GM12878 (cell line): ENCODE results near the gene PTGR3. TPM values are rescaled to one million over a fixed set of nuclear protein-coding genes. Genes with fewer than 3 reads are reported as not detected.

Experiments
- ATAC-seq: fragments of 200-7000 bp; cut with Tn5 transposase; 3 replicates; pipeline ENCODE4 v1.9.1; 2020; ENCODE audit warnings: mild to moderate bottlenecking, moderate library complexity
- BruUV-seq: library from RNA; stranded (reverse); fragments of 400-500 nt; replicated peaks from 2 replicates; lab custom pipeline; 2021; lab: Mats Ljungman, UMichigan
- CTCF ChIA-PET: fragments of 300-600 bp; sonication (Branson Sonifier 250); formaldehyde crosslinking; extraction: SDS; loops from one replicate; lab custom pipeline; 2021; ENCODE audit warnings: inconsistent platforms; lab: Yijun Ruan, JAX
- POLR2A ChIA-PET: fragments of 350-600 bp; formaldehyde crosslinking; extraction: SDS; loops from one replicate; lab custom pipeline; 2021; ENCODE audit warnings: inconsistent platforms; lab: Charles Lee
- RAD21 ChIA-PET: fragments of 300-600 bp; sonication (Branson Sonifier 250); formaldehyde crosslinking; loops from one replicate; lab custom pipeline; 2023; ENCODE audit warnings: antibody characterized with exemption; ENCODE audit not compliant: unreplicated experiment; lab: Charles Lee
- SMC1A ChIA-PET: fragments of 300-600 bp; sonication (Branson Sonifier 250); formaldehyde crosslinking; loops from one replicate; lab custom pipeline; 2023; ENCODE audit not compliant: unreplicated experiment, uncharacterized antibody; lab: Charles Lee
- DNase-seq: peaks from one replicate; pipeline ENCODE4 v3.0.0-alpha.2; 2011; ENCODE audit warnings: low read depth, low spot score
- FAIRE-seq: peaks from 3 replicates; lab custom pipeline; 2011; peaks lifted over from hg19 to GRCh38; lab: Jason Lieb, UNC
- H2AFZ ChIP-seq: 2 replicates; pipeline ENCODE4 v1.6.0; 2011; ENCODE audit warnings: low read depth, low read length, control low read depth; ENCODE audit not compliant: control insufficient read depth
- H3K27ac ChIP-seq: 2 replicates; pipeline ENCODE4 v1.5.1; 2011; ENCODE audit warnings: control low read depth; ENCODE audit not compliant: control insufficient read depth, insufficient read depth
- H3K27me3 ChIP-seq, 2 experiments: replicated peaks in 1 of 2; 2 replicates each; pipeline versions ENCODE4 v1.6.0 to v1.6.1; 2011; ENCODE audit warnings: low read length in 1 of 2; ENCODE audit not compliant: control insufficient read depth in 2 of 2, insufficient read depth in 2 of 2
- H3K36me3 ChIP-seq, 2 experiments: 2 replicates each; pipeline ENCODE4 v1.5.1; 2011; ENCODE audit warnings: low read length in 1 of 2; ENCODE audit not compliant: control insufficient read depth in 2 of 2, insufficient read depth in 2 of 2
- H3K4me1 ChIP-seq: 2 replicates; pipeline ENCODE4 v1.6.1; 2011; ENCODE audit warnings: mild to moderate bottlenecking, low read length, moderate library complexity, mixed read lengths; ENCODE audit not compliant: control insufficient read depth, insufficient read depth
- H3K4me2 ChIP-seq: 2 replicates; pipeline ENCODE4 v1.6.0; 2011; ENCODE audit warnings: control low read depth; ENCODE audit not compliant: control insufficient read depth, insufficient read depth
- H3K4me3 ChIP-seq: fragments of 200-600 bp; sonication (generic); 2 replicates; pipeline ENCODE4 v1.5.1; 2016
- H3K79me2 ChIP-seq: 2 replicates; pipeline ENCODE4 v1.6.0; 2011; ENCODE audit warnings: low read length; ENCODE audit not compliant: control insufficient read depth, insufficient read depth
- H3K9ac ChIP-seq: 2 replicates; pipeline ENCODE4 v1.8.0; 2011; ENCODE audit warnings: low read length, control low read depth, mixed read lengths; ENCODE audit not compliant: control insufficient read depth, insufficient read depth
- H3K9me3 ChIP-seq: replicated peaks from 3 replicates; pipeline ENCODE4 v1.5.1; 2011; ENCODE audit warnings: mild to moderate bottlenecking, low read length; ENCODE audit not compliant: control insufficient read depth, insufficient read depth
- H4K20me1 ChIP-seq: 2 replicates; pipeline ENCODE4 v1.6.0; 2011; ENCODE audit not compliant: control insufficient read depth, insufficient read depth
- BHLHE40 ChIP-seq, 2 experiments: fragments of 450-650 bp in 1 of 2; IDR thresholded peaks; 2 replicates each; pipeline ENCODE4 v1.6.1; 2011 to 2017; ENCODE audit warnings: low read depth in 2 of 2, borderline replicate concordance in 1 of 2, improper control_type of control experiment in 1 of 2, low read length in 1 of 2, mild to moderate bottlenecking in 1 of 2
- CBX5 ChIP-seq: sonication (generic); IDR thresholded peaks from 2 replicates; pipeline ENCODE4 v1.6.1; 2016; ENCODE audit warnings: low read depth, moderate library complexity, mild to moderate bottlenecking, inconsistent platforms
- CEBPZ ChIP-seq: fragments of 150-350 bp; IDR thresholded peaks from 2 replicates; pipeline ENCODE4 v1.6.1; 2016; ENCODE audit warnings: low read depth, low read length
- IKZF2 ChIP-seq, 2 experiments: fragments of 450-650 bp; IDR thresholded peaks; 2 replicates each; pipeline ENCODE4 v1.6.1; 2017; ENCODE audit warnings: mild to moderate bottlenecking in 2 of 2, moderate library complexity in 2 of 2
- KDM1A ChIP-seq: fragments of 200-600 bp; sonication (generic); IDR thresholded peaks from 2 replicates; pipeline ENCODE4 v1.6.1; 2016; ENCODE audit warnings: borderline replicate concordance
- MTA2 ChIP-seq: fragments of 450-650 bp; IDR thresholded peaks from 2 replicates; pipeline ENCODE4 v1.6.1; 2016; ENCODE audit warnings: low read depth, mild to moderate bottlenecking, moderate library complexity
- NR2C1 ChIP-seq: fragments of 450-650 bp; IDR thresholded peaks from 2 replicates; pipeline ENCODE4 v1.6.1; 2017; ENCODE audit warnings: antibody characterized with exemption, mild to moderate bottlenecking, moderate library complexity
- PAX5 ChIP-seq: IDR thresholded peaks from 2 replicates; pipeline ENCODE4 v1.6.1; 2011; ENCODE audit warnings: low read depth, low read length, borderline replicate concordance
- RAD21 ChIP-seq: IDR thresholded peaks from 2 replicates; pipeline ENCODE4 v1.6.1; 2011; ENCODE audit warnings: mild to moderate bottlenecking, low read depth, low read length, moderate library complexity; ENCODE audit not compliant: insufficient read depth
- RELB ChIP-seq: fragments of 450-650 bp; IDR thresholded peaks from 2 replicates; pipeline ENCODE4 v1.6.1; 2017; ENCODE audit warnings: low read depth, mild to moderate bottlenecking, moderate library complexity
- RUNX3 ChIP-seq: IDR thresholded peaks from 2 replicates; pipeline ENCODE4 v1.6.1; 2012; ENCODE audit warnings: low read length, inconsistent platforms
- SMC3 ChIP-seq: IDR thresholded peaks from 2 replicates; pipeline ENCODE4 v1.6.1; 2011; ENCODE audit warnings: low read length, improper control_type of control experiment, borderline replicate concordance
- SP1 ChIP-seq: IDR thresholded peaks from one replicate; pipeline ENCODE4 v1.6.1; 2011; ENCODE audit warnings: low read depth, low read length
- SUPT20H ChIP-seq: IDR thresholded peaks from 2 replicates; pipeline ENCODE4 v1.6.1; 2011; ENCODE audit warnings: low read depth, mild to moderate bottlenecking, low read length, moderate library complexity, borderline replicate concordance; ENCODE audit not compliant: control insufficient read depth
- YY1 ChIP-seq: IDR thresholded peaks from 2 replicates; pipeline ENCODE4 v1.6.1; 2011; ENCODE audit warnings: low read depth, mild to moderate bottlenecking, low read length
- ZBED1 ChIP-seq: IDR thresholded peaks from 2 replicates; pipeline ENCODE4 v1.6.1; 2016; ENCODE audit warnings: borderline replicate concordance
- WGBS: methylation state at CpG from one replicate; pipeline ENCODE4 v1.1.6; 2016; ENCODE audit warnings: low lambda C conversion rate; ENCODE audit not compliant: insufficient replicate concordance, insufficient coverage; ENCODE audit errors: missing lambda C conversion rate; 5-methylcytosine and 5-hydroxymethylcytosine counted together
- in situ Hi-C: fragments of 300-500 bp; cut with MboI; formaldehyde crosslinking; loops from 9 replicates; pipeline ENCODE4 v1.14.3; 2018; ENCODE audit warnings: mixed read lengths
- intact Hi-C: fragments of 100-400 bp; cut with micrococcal nuclease; formaldehyde crosslinking; loops from one replicate; pipeline ENCODE4 v1.14.2; 2022; ENCODE audit not compliant: unreplicated experiment
- polyA plus RNA-seq, 11 experiments: library from polyadenylated mRNA; depleted of rRNA in 4 of 11; unstranded in 6 of 11; stranded (reverse) in 5 of 11; fragments of >200 nt; fragmentation: Nextera tagmentation in 4 of 11; fragmentation: Illumina TruSeq in 1 of 11; extraction: Ambion mirVana in 4 of 11; extraction: Trizol in 1 of 11; gene quantifications; 1 replicate in 1 of 11; 2 replicates in 10 of 11; pipeline versions ENCODE4 v1.2.1 to v1.2.3, GENCODE V29; 2011 to 2016; ENCODE audit warnings: inconsistent platforms in 2 of 11, missing spikeins in 2 of 11, low read depth in 1 of 11
- total RNA-seq, 4 experiments: library from RNA; depleted of rRNA in 3 of 4; stranded (reverse); fragments of >200 nt in 3 of 4; fragmentation: Illumina TruSeq in 1 of 4; extraction: Trizol in 1 of 4; gene quantifications; 2 replicates each; pipeline versions ENCODE4 v1.2.1 to v1.2.3, GENCODE V29; 2013 to 2021
- TF ChIP-seq, protein P1 (sequence below): IDR thresholded peaks from 2 replicates; pipeline ENCODE4 v1.6.1; 2011; ENCODE audit warnings: mild to moderate bottlenecking, low read depth, low read length, moderate library complexity; ENCODE audit not compliant: insufficient replicate concordance

The PTGR3 gene
- total and polyA plus RNA-seq, 10 of the 15 experiments (the other 5 are each of a cell fraction or from before 2014, with no cell fraction given): 6.2 to 69.8 (median 21.9) TPM

- Histone ChIP-seq H3K27me3 (no peaks in the 10 kb centered on the region), H3K9me3 (no peaks in the 10 kb centered on the region), H3K79me2 (no peaks in the 10 kb centered on the region), H2AFZ (no peak overlapping the region; the same call in 1 of the 2 replicates), H3K4me1 (peaks cover 15% of the 10 kb centered on the region), H3K4me3 (no peak overlapping the region), H3K4me2 (peak overlapping the region; percentile 50), H3K36me3 (no peaks in the 10 kb centered on the region), H3K27ac (no peak overlapping the region), H3K9ac (no peak overlapping the region), H4K20me1 (no peaks in the 10 kb centered on the region)
- CTCF ChIA-PET: interaction anchor here (0.6 to 2.7 kb wide), 13 partner anchors 33 to 521 kb away, joined by 3 to 12 read pairs (median 4); partner anchors contain the start of genes PTGR3 and TSHZ1
- SMC1A ChIA-PET: interaction anchor here (1.0 to 2.6 kb wide), 15 partner anchors 9 to 521 kb away, joined by 3 to 17 read pairs (median 4); no protein-coding TSS in a partner anchor
- in situ Hi-C loops: loop anchor here (10.0 kb wide), 1 partner anchor 302 kb away; no protein-coding TSS in a partner anchor
- RAD21 ChIA-PET: interaction anchor here (0.8 to 2.4 kb wide), 10 partner anchors 32 to 520 kb away, joined by 3 to 8 read pairs (median 4); partner anchors contain the start of gene TSHZ1
- DNase-seq (peak; percentile 64), ATAC-seq (peak; percentile 100), FAIRE-seq (peak; percentile 94)
- BruUV-seq: no TSS peak
- 0% methylated on average over 5 of the region's 5 CpGs for WGBS
- intact Hi-C loops: loop anchor here (5.0 to 10.0 kb wide), 3 partner anchors 34 to 302 kb away; partner anchors contain the start of gene PTGR3
- POLR2A ChIA-PET: interaction anchor here (0.5 to 1.0 kb wide), 3 partner anchors 37 to 178 kb away, joined by 3 to 9 read pairs (median 6); partner anchors contain the start of gene TSHZ1
- TF ChIP-seq RUNX3: peak; percentile 60
- TF ChIP-seq KDM1A: no peak
- TF ChIP-seq NR2C1: peak; percentile 77
- peak; percentile 57; the same call in 1 of the 2 replicates for TF ChIP-seq SMC3
- TF ChIP-seq CBX5: peak; percentile 87; the same call in 1 of the 2 replicates
- TF ChIP-seq PAX5: no peak
- peak; percentile 35; the same call in 1 of the 2 replicates for TF ChIP-seq YY1
- TF ChIP-seq BHLHE40 (IDR thresholded peaks at IDR 0.05; ENCODE audit: borderline replicate concordance in 1 of 2, low read depth in 2 of 2, low read length in 1 of 2): peak; percentile 89 to 91
- no peak for TF ChIP-seq SUPT20H
- peak; percentile 13 for TF ChIP-seq SP1
- TF ChIP-seq RAD21: peak; percentile 62
- peak; percentile 90 to 92 for TF ChIP-seq IKZF2 (IDR thresholded peaks at IDR 0.05)
- TF ChIP-seq, protein P1, sequence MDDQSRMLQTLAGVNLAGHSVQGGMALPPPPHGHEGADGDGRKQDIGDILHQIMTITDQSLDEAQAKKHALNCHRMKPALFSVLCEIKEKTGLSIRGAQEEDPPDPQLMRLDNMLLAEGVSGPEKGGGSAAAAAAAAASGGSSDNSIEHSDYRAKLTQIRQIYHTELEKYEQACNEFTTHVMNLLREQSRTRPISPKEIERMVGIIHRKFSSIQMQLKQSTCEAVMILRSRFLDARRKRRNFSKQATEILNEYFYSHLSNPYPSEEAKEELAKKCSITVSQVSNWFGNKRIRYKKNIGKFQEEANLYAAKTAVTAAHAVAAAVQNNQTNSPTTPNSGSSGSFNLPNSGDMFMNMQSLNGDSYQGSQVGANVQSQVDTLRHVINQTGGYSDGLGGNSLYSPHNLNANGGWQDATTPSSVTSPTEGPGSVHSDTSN: no peak
- TF ChIP-seq ZBED1: no peak
- TF ChIP-seq MTA2: peak; percentile 68
- TF ChIP-seq CEBPZ: no peak
- peak; percentile 58; the same call in 1 of the 2 replicates for TF ChIP-seq RELB
Measured at GRCh38 chr18:75173125-75173432, 35.9 kb downstream of the PTGR3 start.
